DND-41 (cell line): Measurements from ENCODE around the gene TSPEAR.

Source experiments
- EZH2 ChIP-seq: IDR thresholded peaks from 3 replicates; pipeline ENCODE4 v1.6.1; 2012; ENCODE audit warnings: borderline replicate concordance, low read depth, mild to moderate bottlenecking, moderate library complexity, low read length, inconsistent platforms; ENCODE audit not compliant: severe bottlenecking
- TF ChIP-seq, protein P1 (sequence below): IDR thresholded peaks from 2 replicates; pipeline ENCODE4 v1.5.1; 2012; ENCODE audit warnings: borderline replicate concordance, low read length, moderate library complexity, mild to moderate bottlenecking; ENCODE audit not compliant: poor library complexity, severe bottlenecking; ENCODE audit errors: extremely low read depth

DNA sequence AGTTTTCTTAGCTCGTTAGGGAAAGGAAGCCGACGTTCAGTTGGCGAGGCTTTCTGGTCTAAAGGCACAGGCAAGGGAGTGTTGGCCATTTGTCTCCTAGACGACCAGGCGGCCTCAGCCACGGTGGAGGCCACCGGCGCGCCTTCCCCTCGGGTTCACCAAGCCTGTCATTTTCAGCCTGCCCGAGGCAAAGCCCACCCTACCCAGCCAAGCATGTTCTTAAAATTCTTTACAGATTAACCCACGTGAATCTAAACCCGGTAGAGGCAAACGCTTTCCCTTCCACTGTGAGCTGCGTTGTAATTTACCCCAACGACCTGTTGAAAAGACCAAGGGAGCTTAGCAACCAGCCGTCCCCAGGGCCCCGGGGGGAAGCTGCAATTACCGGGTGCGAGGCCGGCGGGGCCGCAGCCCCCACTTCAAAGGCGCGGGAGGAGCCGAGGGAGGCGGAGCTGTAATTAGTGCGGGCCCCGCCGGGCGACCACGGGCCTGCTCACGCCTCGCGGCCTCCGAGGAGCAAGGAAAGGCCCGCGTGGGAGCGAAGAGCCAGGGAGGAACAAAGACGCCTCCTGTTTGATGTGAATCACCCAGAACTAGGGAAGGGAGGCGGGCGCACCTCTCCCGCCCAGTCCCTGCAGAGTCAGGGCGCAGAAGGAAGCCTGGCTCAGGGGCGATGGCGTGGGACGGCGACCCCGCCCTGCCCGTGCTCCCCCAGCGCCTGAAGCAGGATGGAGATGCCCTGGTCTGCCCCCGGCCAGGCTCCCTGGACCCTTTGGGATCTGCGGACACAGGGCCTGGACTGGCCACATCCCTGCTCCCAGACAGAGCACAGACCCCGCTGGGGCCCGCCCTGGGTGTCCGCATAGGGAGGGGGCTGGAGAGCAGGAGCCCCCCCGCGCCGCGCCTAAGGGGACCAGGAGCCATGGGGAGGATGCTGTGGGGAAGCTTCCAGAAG lies 12.1 kb upstream of the TSPEAR start:
- TF ChIP-seq, protein P1, sequence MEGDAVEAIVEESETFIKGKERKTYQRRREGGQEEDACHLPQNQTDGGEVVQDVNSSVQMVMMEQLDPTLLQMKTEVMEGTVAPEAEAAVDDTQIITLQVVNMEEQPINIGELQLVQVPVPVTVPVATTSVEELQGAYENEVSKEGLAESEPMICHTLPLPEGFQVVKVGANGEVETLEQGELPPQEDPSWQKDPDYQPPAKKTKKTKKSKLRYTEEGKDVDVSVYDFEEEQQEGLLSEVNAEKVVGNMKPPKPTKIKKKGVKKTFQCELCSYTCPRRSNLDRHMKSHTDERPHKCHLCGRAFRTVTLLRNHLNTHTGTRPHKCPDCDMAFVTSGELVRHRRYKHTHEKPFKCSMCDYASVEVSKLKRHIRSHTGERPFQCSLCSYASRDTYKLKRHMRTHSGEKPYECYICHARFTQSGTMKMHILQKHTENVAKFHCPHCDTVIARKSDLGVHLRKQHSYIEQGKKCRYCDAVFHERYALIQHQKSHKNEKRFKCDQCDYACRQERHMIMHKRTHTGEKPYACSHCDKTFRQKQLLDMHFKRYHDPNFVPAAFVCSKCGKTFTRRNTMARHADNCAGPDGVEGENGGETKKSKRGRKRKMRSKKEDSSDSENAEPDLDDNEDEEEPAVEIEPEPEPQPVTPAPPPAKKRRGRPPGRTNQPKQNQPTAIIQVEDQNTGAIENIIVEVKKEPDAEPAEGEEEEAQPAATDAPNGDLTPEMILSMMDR: no peak
- TF ChIP-seq EZH2: no peak
